ENCODE data around the gene SH3PXD2A. TPM values are rescaled to one million over a fixed set of nuclear protein-coding genes. Genes with fewer than 3 reads are reported as not detected.

The SH3PXD2A gene
- total and polyA plus RNA-seq, 12 donors: 5.7 to 34.5 (median 19.2) TPM

DNA sequence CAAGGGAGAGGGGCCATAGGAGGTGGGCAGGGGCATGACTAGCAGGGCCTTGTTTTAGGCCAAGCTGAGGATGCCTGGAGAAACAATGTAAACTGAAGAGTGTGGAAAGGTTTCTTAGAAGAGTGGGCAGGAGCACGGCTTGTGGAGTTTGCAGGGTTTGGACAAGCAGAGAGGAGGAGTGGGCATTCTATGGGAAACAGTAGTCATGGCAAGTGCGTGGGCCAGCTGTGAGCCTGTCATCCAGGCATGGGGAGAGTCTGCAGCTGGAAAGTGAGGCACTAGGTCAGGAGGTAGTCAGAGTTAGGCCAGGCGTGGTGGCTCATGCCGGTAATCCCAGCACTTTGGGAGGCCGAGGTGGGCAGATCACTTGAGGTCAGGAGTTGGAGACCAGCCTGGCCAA, 130.1 kb downstream of the SH3PXD2A start:
- H3K36me3 ChIP-seq (replicated peaks in 1 of 2): no peaks in the 10 kb centered on the region
- H3K9me3 ChIP-seq (replicated peaks in 1 of 3): no peaks in the 10 kb centered on the region
- DNase-seq: no peak
- no peak overlapping the region for H3K4me3 ChIP-seq
- H3K27me3 ChIP-seq: no peaks in the 10 kb centered on the region
- H3K4me1 ChIP-seq (replicated peaks in 1 of 2): no peaks in the 10 kb centered on the region
- WGBS, 4 donors: 87 to 99% (median 95%) methylated on average over 5 of the region's 5 CpGs
- intact Hi-C loops (cut with DNase I): no loop called here
- no peak overlapping the region for H3K27ac ChIP-seq
- TF ChIP-seq POLR2A (IDR thresholded peaks at IDR 0.05): no peak
- no peak for TF ChIP-seq CTCF (IDR thresholded peaks at IDR 0.05)

- H3K4me1 ChIP-seq (replicated peaks in 1 of 2): no peaks in the 10 kb centered on the region
- no peak overlapping the region for H3K4me3 ChIP-seq
- no peak for DNase-seq
- no peaks in the 10 kb centered on the region for H3K27me3 ChIP-seq
- 74 to 85% (median 82%) methylated on average over 2 of the region's 2 CpGs for WGBS, 4 donors
- H3K36me3 ChIP-seq (replicated peaks in 1 of 2): no peaks in the 10 kb centered on the region
- no peak overlapping the region for H3K27ac ChIP-seq
- TF ChIP-seq CTCF (IDR thresholded peaks at IDR 0.05): no peak
- TF ChIP-seq POLR2A (IDR thresholded peaks at IDR 0.05): no peak
- intact Hi-C loops (cut with DNase I): no loop called here
- H3K9me3 ChIP-seq (replicated peaks in 1 of 3): no peaks in the 10 kb centered on the region
Measured at GRCh38 chr10:103724771-103725170, 130.6 kb downstream of the SH3PXD2A start.

- DNase-seq: no peak
- Histone ChIP-seq H3K27ac (no peak overlapping the region), H3K4me3 (no peak overlapping the region), H3K27me3 (no peaks in the 10 kb centered on the region), H3K4me1 (replicated peaks in 1 of 2) (no peaks in the 10 kb centered on the region), H3K9me3 (replicated peaks in 1 of 3) (no peaks in the 10 kb centered on the region), H3K36me3 (replicated peaks in 1 of 2) (no peaks in the 10 kb centered on the region)
- WGBS, 4 donors: 74 to 91% (median 84%) methylated on average over 5 to 8 of the region's 8 CpGs
- intact Hi-C loops (cut with DNase I): no loop called here
- TF ChIP-seq POLR2A (IDR thresholded peaks at IDR 0.05): no peak
- no peak for TF ChIP-seq CTCF (IDR thresholded peaks at IDR 0.05)
Measured at GRCh38 chr10:103724074-103724473, 131.3 kb downstream of the SH3PXD2A start.

GRCh38 chr10:103723557-103723956, 131.8 kb downstream of the SH3PXD2A start:
- Histone ChIP-seq H3K9me3 (replicated peaks in 1 of 3) (no peaks in the 10 kb centered on the region), H3K27ac (no peak overlapping the region), H3K27me3 (no peaks in the 10 kb centered on the region), H3K4me3 (no peak overlapping the region), H3K36me3 (replicated peaks in 1 of 2) (no peaks in the 10 kb centered on the region), H3K4me1 (replicated peaks in 1 of 2) (no peaks in the 10 kb centered on the region)
- intact Hi-C loops (cut with DNase I): no loop called here
- no peak for DNase-seq
- no peak for TF ChIP-seq CTCF (IDR thresholded peaks at IDR 0.05)
- TF ChIP-seq POLR2A (IDR thresholded peaks at IDR 0.05): no peak
- 70 to 89% (median 86%) methylated on average over 3 of the region's 3 CpGs for WGBS, 4 donors

All from adrenal gland (tissue), 12 donors.